HG03439 (cell line): Measurements from ENCODE around the gene ADAM21.
"Not testable (repeated sequence)": the region's sequence is repeated elsewhere in the genome, so short reads cannot be mapped to it uniquely, and the experiment has no call there.

Source experiments
- ATAC-seq: cut with Tn5 transposase; IDR thresholded peaks from one replicate; pipeline ENCODE4 v1.9.1; 2021; ENCODE audit warnings: mild to moderate bottlenecking, moderate library complexity; ENCODE audit not compliant: unreplicated experiment

The ADAM21 gene

GRCh38 chr14:70475459-70475858 is 23.5 kb downstream of the ADAM21 start:
- ATAC-seq, result not testable (repeated sequence)

DNA sequence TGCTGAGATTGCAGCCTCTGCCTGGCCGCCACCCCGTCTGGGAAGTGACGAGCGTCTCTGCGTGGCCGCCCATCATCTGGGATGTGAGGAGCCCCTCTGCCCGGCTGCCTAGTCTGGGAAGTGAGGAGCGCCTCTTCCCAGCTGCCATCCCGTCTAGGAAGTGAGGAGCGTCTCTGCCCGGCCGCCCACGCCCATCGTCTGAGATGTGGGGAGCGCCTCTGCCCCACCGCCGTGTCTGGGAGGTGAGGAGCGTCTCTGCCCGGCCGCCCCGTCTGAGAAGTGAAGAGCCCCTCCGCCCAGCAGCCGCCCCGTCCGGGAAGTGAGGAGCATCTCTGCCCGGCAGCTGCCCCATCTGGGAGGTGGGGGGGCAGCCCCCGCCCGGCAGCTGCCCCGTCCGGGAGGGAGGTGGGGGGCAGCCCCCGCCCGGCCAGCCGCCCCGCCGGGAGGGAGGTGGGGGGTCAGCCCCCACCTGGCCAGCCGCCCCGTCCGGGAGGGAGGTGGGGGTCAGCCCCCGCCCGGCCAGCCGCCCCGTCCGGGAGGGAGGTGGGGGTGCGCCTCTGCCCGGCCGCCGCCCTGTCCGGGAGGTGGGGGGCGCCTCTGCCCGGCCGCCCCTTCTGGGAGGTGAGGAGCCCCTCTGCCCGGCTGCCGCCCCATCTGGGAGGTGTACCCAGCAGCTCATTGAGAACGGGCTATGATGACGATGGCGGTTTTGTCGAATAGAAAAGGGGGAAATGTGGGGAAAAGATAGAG is 25.6 kb downstream of the ADAM21 start:
- not testable (repeated sequence) for ATAC-seq

GRCh38 chr14:70489579-70490200 is 37.7 kb downstream of the ADAM21 start:
- ATAC-seq, result no peak

- ATAC-seq, result no peak
Observed at GRCh38 chr14:70498191-70498590, 46.2 kb downstream of the ADAM21 start.
